T-helper 2 cell treated with Interferon-gamma antibody and Interleukin-4, amounts not matched to agents 5 μg/mL and 100 μg/mL, for 36 hours (primary cell): Measurements from ENCODE around the gene ARHGAP36.

Experiments
- DNase-seq: peaks from one replicate; pipeline ENCODE4 v3.0.0; 2021; ENCODE audit warnings: low spot score
- H3K27ac Mint-ChIP-seq: one replicate; pipeline ENCODE4 v1.8.0; 2021; ENCODE audit warnings: mild to moderate bottlenecking, mixed read lengths
- H3K27me3 Mint-ChIP-seq: one replicate; pipeline ENCODE4 v1.8.0; 2021; ENCODE audit warnings: low read depth, mixed read lengths
- H3K36me3 Mint-ChIP-seq: one replicate; pipeline ENCODE4 v1.8.0; 2021; ENCODE audit warnings: low read depth, mixed read lengths
- H3K4me1 Mint-ChIP-seq: one replicate; pipeline ENCODE4 v1.8.0; 2021; ENCODE audit warnings: low read depth, mixed read lengths
- H3K4me3 Mint-ChIP-seq: one replicate; pipeline ENCODE4 v1.8.0; 2022; ENCODE audit warnings: mild to moderate bottlenecking, moderate library complexity, mixed read lengths
- H3K9me3 Mint-ChIP-seq: one replicate; pipeline ENCODE4 v1.8.0; 2021; ENCODE audit warnings: mixed read lengths

The ARHGAP36 gene

GRCh38 chrX:131060147-131060546, 2.0 kb downstream of the ARHGAP36 start:
- peaks cover 30% of the 10 kb centered on the region for H3K27me3 Mint-ChIP-seq
- H3K27ac Mint-ChIP-seq = no peak overlapping the region
- no peak for DNase-seq
- no peaks in the 10 kb centered on the region for H3K36me3 Mint-ChIP-seq
- no peaks in the 10 kb centered on the region for H3K4me1 Mint-ChIP-seq
- no peaks in the 10 kb centered on the region for H3K9me3 Mint-ChIP-seq
- no peak overlapping the region for H3K4me3 Mint-ChIP-seq

GRCh38 chrX:131061306-131061705, 3.2 kb downstream of the ARHGAP36 start:
- Mint-ChIP-seq H3K27me3 (peaks cover 30% of the 10 kb centered on the region), H3K27ac (no peak overlapping the region), H3K4me3 (no peak overlapping the region), H3K9me3 (no peaks in the 10 kb centered on the region), H3K36me3 (no peaks in the 10 kb centered on the region), H3K4me1 (no peaks in the 10 kb centered on the region)
- DNase-seq = no peak

GRCh38 chrX:131063613-131064012, 5.5 kb downstream of the ARHGAP36 start:
- Mint-ChIP-seq H3K27ac (no peak overlapping the region), H3K27me3 (peaks cover 34% of the 10 kb centered on the region), H3K9me3 (no peaks in the 10 kb centered on the region), H3K4me1 (no peaks in the 10 kb centered on the region), H3K4me3 (no peak overlapping the region), H3K36me3 (no peaks in the 10 kb centered on the region)
- DNase-seq = no peak

- no peaks in the 10 kb centered on the region for H3K9me3 Mint-ChIP-seq
- DNase-seq = no peak
- no peak overlapping the region for H3K4me3 Mint-ChIP-seq
- H3K36me3 Mint-ChIP-seq = no peaks in the 10 kb centered on the region
- H3K27ac Mint-ChIP-seq = no peak overlapping the region
- no peaks in the 10 kb centered on the region for H3K4me1 Mint-ChIP-seq
- H3K27me3 Mint-ChIP-seq = peaks cover 22% of the 10 kb centered on the region
These were observed 8.1 kb downstream of the ARHGAP36 start for GRCh38 chrX:131066237-131066636.

GRCh38 chrX:131067216-131067615, 9.1 kb downstream of the ARHGAP36 start:
- H3K4me3 Mint-ChIP-seq = no peak overlapping the region

GRCh38 chrX:131067846-131068745, 9.9 kb downstream of the ARHGAP36 start:
- H3K36me3 Mint-ChIP-seq = no peaks in the 10 kb centered on the region
- no peak overlapping the region for H3K27ac Mint-ChIP-seq
- H3K27me3 Mint-ChIP-seq = peaks cover 34% of the 10 kb centered on the region
- H3K4me3 Mint-ChIP-seq = no peak overlapping the region
- DNase-seq = no peak
- no peaks in the 10 kb centered on the region for H3K9me3 Mint-ChIP-seq
- no peaks in the 10 kb centered on the region for H3K4me1 Mint-ChIP-seq

More at GRCh38 chrX:131067216-131067615, 9.1 kb downstream of the ARHGAP36 start:
- H3K4me1 Mint-ChIP-seq = no peaks in the 10 kb centered on the region
- H3K27me3 Mint-ChIP-seq = peaks cover 29% of the 10 kb centered on the region
- no peak overlapping the region for H3K27ac Mint-ChIP-seq
- no peaks in the 10 kb centered on the region for H3K36me3 Mint-ChIP-seq
- no peaks in the 10 kb centered on the region for H3K9me3 Mint-ChIP-seq
- DNase-seq = no peak

- peaks cover 34% of the 10 kb centered on the region for H3K27me3 Mint-ChIP-seq
- DNase-seq = no peak
- no peaks in the 10 kb centered on the region for H3K4me1 Mint-ChIP-seq
These were observed 11.0 kb downstream of the ARHGAP36 start for GRCh38 chrX:131068945-131069719.

GRCh38 chrX:131072871-131073571, 14.9 kb downstream of the ARHGAP36 start:
- H3K9me3 Mint-ChIP-seq = no peaks in the 10 kb centered on the region
- H3K4me1 Mint-ChIP-seq = no peaks in the 10 kb centered on the region
- no peak overlapping the region for H3K4me3 Mint-ChIP-seq
- no peaks in the 10 kb centered on the region for H3K36me3 Mint-ChIP-seq
- DNase-seq = no peak
- no peak overlapping the region for H3K27ac Mint-ChIP-seq
- H3K27me3 Mint-ChIP-seq = peaks cover 29% of the 10 kb centered on the region

More at GRCh38 chrX:131068945-131069719, 11.0 kb downstream of the ARHGAP36 start:
- Mint-ChIP-seq H3K36me3 (no peaks in the 10 kb centered on the region), H3K9me3 (no peaks in the 10 kb centered on the region), H3K4me3 (no peak overlapping the region), H3K27ac (no peak overlapping the region)

GRCh38 chrX:131073607-131074006, 15.5 kb downstream of the ARHGAP36 start:
- H3K27ac Mint-ChIP-seq = no peak overlapping the region
- H3K4me3 Mint-ChIP-seq = no peak overlapping the region
- peaks cover 30% of the 10 kb centered on the region for H3K27me3 Mint-ChIP-seq
- H3K36me3 Mint-ChIP-seq = no peaks in the 10 kb centered on the region
- DNase-seq = no peak
- no peaks in the 10 kb centered on the region for H3K9me3 Mint-ChIP-seq
- no peaks in the 10 kb centered on the region for H3K4me1 Mint-ChIP-seq

GRCh38 chrX:131081772-131082740, 23.9 kb downstream of the ARHGAP36 start:
- no peak overlapping the region for H3K4me3 Mint-ChIP-seq

GRCh38 chrX:131083510-131084142, 25.5 kb downstream of the ARHGAP36 start:
- Mint-ChIP-seq H3K27ac (no peak overlapping the region), H3K36me3 (no peaks in the 10 kb centered on the region), H3K4me1 (peaks cover 5% of the 10 kb centered on the region), H3K27me3 (peaks cover 58% of the 10 kb centered on the region), H3K4me3 (no peak overlapping the region), H3K9me3 (no peaks in the 10 kb centered on the region)
- no peak for DNase-seq

More at GRCh38 chrX:131081772-131082740, 23.9 kb downstream of the ARHGAP36 start:
- no peaks in the 10 kb centered on the region for H3K9me3 Mint-ChIP-seq
- peaks cover 59% of the 10 kb centered on the region for H3K27me3 Mint-ChIP-seq
- no peaks in the 10 kb centered on the region for H3K36me3 Mint-ChIP-seq
- H3K27ac Mint-ChIP-seq = no peak overlapping the region
- DNase-seq = no peak
- H3K4me1 Mint-ChIP-seq = peaks cover 5% of the 10 kb centered on the region

- H3K27ac Mint-ChIP-seq = no peak overlapping the region
- H3K4me3 Mint-ChIP-seq = no peak overlapping the region
- no peaks in the 10 kb centered on the region for H3K36me3 Mint-ChIP-seq
- no peak for DNase-seq
- H3K9me3 Mint-ChIP-seq = no peaks in the 10 kb centered on the region
- H3K4me1 Mint-ChIP-seq = peaks cover 5% of the 10 kb centered on the region
- H3K27me3 Mint-ChIP-seq = peaks cover 54% of the 10 kb centered on the region
These were observed 26.0 kb downstream of the ARHGAP36 start for GRCh38 chrX:131084145-131084544.
